WTC11 (cell line): ENCODE measurements around the gene OIP5. TPM values are rescaled to one million over a fixed set of nuclear protein-coding genes. Genes with fewer than 3 reads are reported as not detected.

Experiments
- ATAC-seq: fragments of 200-7000 bp; cut with Tn5 transposase; 2 replicates; pipeline ENCODE4 v1.10.0; 2021; ENCODE audit warnings: mild to moderate bottlenecking, moderate library complexity
- Bru-seq: library from RNA; stranded (reverse); fragments of 400-500 nt; gene quantifications from one replicate; lab custom pipeline; 2021; lab: Mats Ljungman, UMichigan
- CTCF ChIA-PET: fragments of 300-600 bp; sonication (Branson Sonifier 250); formaldehyde crosslinking; loops from one replicate; lab custom pipeline; 2021; ENCODE audit warnings: antibody characterized with exemption; lab: Charles Lee
- POLR2A ChIA-PET: fragments of 350-600 bp; sonication (Branson Sonifier 250); formaldehyde crosslinking; loops from one replicate; lab custom pipeline; 2021; ENCODE audit warnings: antibody characterized with exemption; lab: Charles Lee
- DNase-seq: peaks from one replicate; pipeline ENCODE4 v3.0.0; 2021; ENCODE audit warnings: low spot score
- H3K27ac Mint-ChIP-seq: 2 replicates; pipeline ENCODE4 v1.8.0; 2021; ENCODE audit warnings: mixed read lengths
- H3K27me3 Mint-ChIP-seq: 2 replicates; pipeline ENCODE4 v1.8.0; 2021; ENCODE audit warnings: low read depth, mild to moderate bottlenecking, moderate library complexity, mixed read lengths
- H3K36me3 Mint-ChIP-seq: 2 replicates; pipeline ENCODE4 v1.8.0; 2021; ENCODE audit warnings: mixed read lengths
- H3K4me1 Mint-ChIP-seq: 2 replicates; pipeline ENCODE4 v1.8.0; 2022; ENCODE audit warnings: mixed read lengths
- H3K4me3 Mint-ChIP-seq: 2 replicates; pipeline ENCODE4 v1.8.0; 2021; ENCODE audit warnings: mild to moderate bottlenecking, moderate library complexity, mixed read lengths
- H3K9me3 Mint-ChIP-seq: 2 replicates; pipeline ENCODE4 v1.8.0; 2021; ENCODE audit warnings: mixed read lengths
- FOXJ3 ChIP-seq: sonication (generic); formaldehyde crosslinking; IDR thresholded peaks from 2 replicates; pipeline ENCODE4 v1.9.0; 2021; ENCODE audit warnings: missing genetic modification reagents, mild to moderate bottlenecking, borderline replicate concordance
- HMGA2 ChIP-seq: fragments of 250-450 bp; sonication (Bioruptor Pico); IDR thresholded peaks from 2 replicates; pipeline ENCODE4 v1.4.0; 2021; ENCODE audit warnings: mild to moderate bottlenecking, moderate library complexity
- JAZF1 ChIP-seq: fragments of 250-450 bp; sonication (Bioruptor Pico); IDR thresholded peaks from 2 replicates; pipeline ENCODE4 v1.9.0; 2021; ENCODE audit warnings: moderate library complexity, mild to moderate bottlenecking, inconsistent platforms
- KAT7 ChIP-seq: sonication (generic); formaldehyde crosslinking; IDR thresholded peaks from 2 replicates; pipeline ENCODE4 v1.8.1; 2023; ENCODE audit warnings: missing genetic modification reagents, mild to moderate bottlenecking, borderline replicate concordance
- ZNF121 ChIP-seq: sonication (generic); formaldehyde crosslinking; IDR thresholded peaks from 2 replicates; pipeline ENCODE4 v1.8.0; 2023; ENCODE audit warnings: missing genetic modification reagents
- ZNF232 ChIP-seq: sonication (generic); formaldehyde crosslinking; IDR thresholded peaks from 2 replicates; pipeline ENCODE4 v1.8.0; 2022; ENCODE audit warnings: mild to moderate bottlenecking, missing genetic modification reagents
- ZNF396 ChIP-seq: fragments of 250-450 bp; sonication (Bioruptor Pico); IDR thresholded peaks from 2 replicates; pipeline ENCODE4 v1.8.0; 2021; ENCODE audit warnings: mild to moderate bottlenecking, moderate library complexity, borderline replicate concordance
- ZNF671 ChIP-seq: fragments of 250-450 bp; sonication (Bioruptor Pico); IDR thresholded peaks from 2 replicates; pipeline ENCODE4 v1.8.0; 2021; ENCODE audit warnings: mild to moderate bottlenecking
- long read RNA-seq, 3 experiments: library from RNA in 1 of 3; library from capped mRNA in 1 of 3; library from polyadenylated mRNA in 1 of 3; unstranded in 2 of 3; stranded (forward) in 1 of 3; transcript quantifications; one replicate each; pipeline ENCODE4 v2.0.0, GENCODE V29; 2021
- total RNA-seq: library from RNA; stranded (reverse); gene quantifications from 3 replicates; pipeline ENCODE4 v1.2.3, GENCODE V29; 2021
- TF ChIP-seq, protein P1 (sequence below): sonication (generic); formaldehyde crosslinking; IDR thresholded peaks from 2 replicates; pipeline ENCODE4 v1.8.1; 2022; ENCODE audit warnings: low read depth, missing genetic modification reagents, borderline replicate concordance
- TF ChIP-seq, protein P2 (sequence below): sonication (generic); formaldehyde crosslinking; IDR thresholded peaks from 2 replicates; pipeline ENCODE4 v1.8.1; 2022; ENCODE audit warnings: missing genetic modification reagents, borderline replicate concordance
- TF ChIP-seq, protein P3 (sequence below): fragments of 200-600 bp; IDR thresholded peaks from 2 replicates; pipeline ENCODE4 v1.8.0; 2022; ENCODE audit warnings: antibody characterized with exemption
- TF ChIP-seq, protein P4 (sequence below): sonication (generic); formaldehyde crosslinking; IDR thresholded peaks from 2 replicates; pipeline ENCODE4 v1.8.1; 2023; ENCODE audit warnings: mild to moderate bottlenecking, missing genetic modification reagents
- TF ChIP-seq, protein P5 (sequence below): fragments of 250-450 bp; sonication (Bioruptor Pico); IDR thresholded peaks from 2 replicates; pipeline ENCODE4 v1.9.0; 2021; ENCODE audit warnings: moderate library complexity, mild to moderate bottlenecking, inconsistent platforms, borderline replicate concordance
- TF ChIP-seq, protein P6 (sequence below): sonication (generic); formaldehyde crosslinking; IDR thresholded peaks from 2 replicates; pipeline ENCODE4 v1.8.1; 2022; ENCODE audit warnings: mild to moderate bottlenecking, moderate library complexity, missing genetic modification reagents
- TF ChIP-seq, protein P7 (sequence below): sonication (generic); formaldehyde crosslinking; IDR thresholded peaks from 2 replicates; pipeline ENCODE4 v1.8.1; 2023; ENCODE audit warnings: mild to moderate bottlenecking, missing genetic modification reagents, borderline replicate concordance
- TF ChIP-seq, protein P8 (sequence below): fragments of 250-450 bp; sonication (Bioruptor Pico); IDR thresholded peaks from 2 replicates; pipeline ENCODE4 v1.9.0; 2021; ENCODE audit warnings: mild to moderate bottlenecking
- TF ChIP-seq, protein P9 (sequence below): sonication (generic); formaldehyde crosslinking; IDR thresholded peaks from 2 replicates; pipeline ENCODE4 v1.8.1; 2023; ENCODE audit warnings: mild to moderate bottlenecking, missing genetic modification reagents, moderate library complexity
- TF ChIP-seq, protein P10 (sequence below): sonication (generic); formaldehyde crosslinking; IDR thresholded peaks from 2 replicates; pipeline ENCODE4 v1.8.0; 2023; ENCODE audit warnings: missing genetic modification reagents

The OIP5 gene
- 28.9 to 33.7 TPM (median 30.4 TPM) in 3 replicates for total RNA-seq
- percentile 70 among the genes with signal in this experiment for Bru-seq, nascent RNA
- long read RNA-seq, experiment 1, transcript OIP5-202 (4 exons, 485 nt) = minor isoform, 8 of 101 reads
- long read RNA-seq, experiment 1, transcript OIP5-201 (5 exons, 1,236 nt) = major isoform, 86 of 101 reads
- long read RNA-seq, experiment 1, partial matches to known transcripts = 1 of 101 reads
- long read RNA-seq, experiment 1, other reads (novel, unspliced or antisense) = 6 of 101 reads
- long read RNA-seq, experiment 2, transcript OIP5-201 (5 exons, 1,236 nt) = major isoform, 49 of 69 reads
- long read RNA-seq, experiment 2, partial matches to known transcripts = 5 of 69 reads
- long read RNA-seq, experiment 2, other reads (novel, unspliced or antisense) = 15 of 69 reads
- long read RNA-seq, experiment 3, transcript OIP5-201 (5 exons, 1,236 nt) = major isoform, 153 of 177 reads
- long read RNA-seq, experiment 3, transcript OIP5-202 (4 exons, 485 nt) = minor isoform, 10 of 177 reads
- long read RNA-seq, experiment 3, partial matches to known transcripts = 2 of 177 reads
- long read RNA-seq, experiment 3, other reads (novel, unspliced or antisense) = 12 of 177 reads

DNA sequence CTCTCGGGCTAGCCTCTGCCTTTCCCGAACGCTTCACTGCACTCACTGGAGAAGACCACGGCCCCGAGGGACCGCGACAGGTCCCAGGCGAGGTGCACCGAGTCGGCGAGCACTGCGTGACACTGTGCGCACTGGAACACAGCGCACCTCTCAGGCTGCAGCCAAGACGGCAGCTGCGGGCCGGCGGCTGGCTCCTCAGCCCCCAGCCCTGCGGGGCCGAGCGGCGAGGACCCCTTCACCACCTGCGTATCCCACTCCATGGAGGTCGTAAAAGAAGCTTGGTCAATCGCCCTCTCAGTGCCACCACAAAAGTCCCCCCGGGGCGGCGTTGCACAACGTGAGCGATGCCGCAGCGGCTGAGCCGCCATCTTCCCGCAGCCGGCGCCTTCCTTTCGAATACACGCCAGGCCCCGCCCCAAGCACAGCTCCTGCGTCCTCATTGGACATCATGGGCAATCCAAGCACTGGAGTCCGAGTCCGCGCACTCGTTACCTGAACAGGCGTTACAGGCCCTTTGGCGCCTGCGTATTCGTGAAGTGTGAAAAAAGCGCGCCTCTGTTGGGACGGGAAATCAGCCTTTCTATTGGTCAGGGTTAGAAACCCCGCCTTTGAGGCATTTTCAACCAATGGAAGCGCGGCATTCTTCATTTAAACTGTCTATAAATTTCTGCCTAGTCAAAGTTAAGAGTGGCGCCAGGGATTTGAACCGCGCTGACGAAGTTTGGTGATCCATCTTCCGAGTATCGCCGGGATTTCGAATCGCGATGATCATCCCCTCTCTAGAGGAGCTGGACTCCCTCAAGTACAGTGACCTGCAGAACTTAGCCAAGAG lies at the start of gene OIP5, which contains the start of gene NUSAP1:
TSS of gene OIP5 (minus strand) at position 398 of the 832 bp plus-strand sequence. CDS start at position 368, 30 bp downstream.
TSS of gene NUSAP1 (plus strand) at position 688 of the 832 bp plus-strand sequence. CDS start at position 765, 77 bp downstream.
- H3K27me3 Mint-ChIP-seq = no peaks in the 10 kb centered on the region
- ChIA-PET POLR2A (interaction anchor here (1.0 to 1.6 kb wide), 4 partner anchors 49 to 380 kb away, joined by 3 to 9 read pairs (median 6); partner anchors contain the start of genes CHAC1, CHP1, EXD1 and INO80), CTCF (interaction anchor here (0.7 to 1.6 kb wide), 12 partner anchors 24 to 474 kb away, joined by 3 to 16 read pairs (median 3); partner anchors contain the start of genes CHP1, EXD1, INO80 and MAPKBP1)
- peaks cover 14% of the 10 kb centered on the region for H3K36me3 Mint-ChIP-seq
- H3K27ac Mint-ChIP-seq = peak within 1 kb of the TSS; percentile 100
- DNase-seq (peak; percentile 98), ATAC-seq (peak; percentile 98)
- H3K9me3 Mint-ChIP-seq = no peaks in the 10 kb centered on the region
- peaks cover 22% of the 10 kb centered on the region for H3K4me1 Mint-ChIP-seq
- H3K4me3 Mint-ChIP-seq = peak within 1 kb of the TSS; percentile 99
- TF ChIP-seq JAZF1 (CRISPR knock-in tag) (no peak), FOXJ3 (no peak), ZNF121 (CRISPR knock-in tag) (no peak), ZNF671 (CRISPR knock-in tag) (peak; percentile 18; the same call in 1 of the 2 replicates), KAT7 (no peak; the same call in 1 of the 2 replicates), ZNF232 (CRISPR knock-in tag) (peak; percentile 56), ZNF396 (no peak), HMGA2 (CRISPR knock-in tag) (no peak)
- TF ChIP-seq, protein P1, sequence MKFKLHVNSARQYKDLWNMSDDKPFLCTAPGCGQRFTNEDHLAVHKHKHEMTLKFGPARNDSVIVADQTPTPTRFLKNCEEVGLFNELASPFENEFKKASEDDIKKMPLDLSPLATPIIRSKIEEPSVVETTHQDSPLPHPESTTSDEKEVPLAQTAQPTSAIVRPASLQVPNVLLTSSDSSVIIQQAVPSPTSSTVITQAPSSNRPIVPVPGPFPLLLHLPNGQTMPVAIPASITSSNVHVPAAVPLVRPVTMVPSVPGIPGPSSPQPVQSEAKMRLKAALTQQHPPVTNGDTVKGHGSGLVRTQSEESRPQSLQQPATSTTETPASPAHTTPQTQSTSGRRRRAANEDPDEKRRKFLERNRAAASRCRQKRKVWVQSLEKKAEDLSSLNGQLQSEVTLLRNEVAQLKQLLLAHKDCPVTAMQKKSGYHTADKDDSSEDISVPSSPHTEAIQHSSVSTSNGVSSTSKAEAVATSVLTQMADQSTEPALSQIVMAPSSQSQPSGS (CRISPR knock-in tag) = no peak
- TF ChIP-seq, protein P2, sequence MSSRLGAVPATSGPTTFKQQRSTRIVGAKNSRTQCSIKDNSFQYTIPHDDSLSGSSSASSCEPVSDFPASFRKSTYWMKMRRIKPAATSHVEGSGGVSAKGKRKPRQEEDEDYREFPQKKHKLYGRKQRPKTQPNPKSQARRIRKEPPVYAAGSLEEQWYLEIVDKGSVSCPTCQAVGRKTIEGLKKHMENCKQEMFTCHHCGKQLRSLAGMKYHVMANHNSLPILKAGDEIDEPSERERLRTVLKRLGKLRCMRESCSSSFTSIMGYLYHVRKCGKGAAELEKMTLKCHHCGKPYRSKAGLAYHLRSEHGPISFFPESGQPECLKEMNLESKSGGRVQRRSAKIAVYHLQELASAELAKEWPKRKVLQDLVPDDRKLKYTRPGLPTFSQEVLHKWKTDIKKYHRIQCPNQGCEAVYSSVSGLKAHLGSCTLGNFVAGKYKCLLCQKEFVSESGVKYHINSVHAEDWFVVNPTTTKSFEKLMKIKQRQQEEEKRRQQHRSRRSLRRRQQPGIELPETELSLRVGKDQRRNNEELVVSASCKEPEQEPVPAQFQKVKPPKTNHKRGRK (CRISPR knock-in tag) = no peak
- TF ChIP-seq, protein P3, sequence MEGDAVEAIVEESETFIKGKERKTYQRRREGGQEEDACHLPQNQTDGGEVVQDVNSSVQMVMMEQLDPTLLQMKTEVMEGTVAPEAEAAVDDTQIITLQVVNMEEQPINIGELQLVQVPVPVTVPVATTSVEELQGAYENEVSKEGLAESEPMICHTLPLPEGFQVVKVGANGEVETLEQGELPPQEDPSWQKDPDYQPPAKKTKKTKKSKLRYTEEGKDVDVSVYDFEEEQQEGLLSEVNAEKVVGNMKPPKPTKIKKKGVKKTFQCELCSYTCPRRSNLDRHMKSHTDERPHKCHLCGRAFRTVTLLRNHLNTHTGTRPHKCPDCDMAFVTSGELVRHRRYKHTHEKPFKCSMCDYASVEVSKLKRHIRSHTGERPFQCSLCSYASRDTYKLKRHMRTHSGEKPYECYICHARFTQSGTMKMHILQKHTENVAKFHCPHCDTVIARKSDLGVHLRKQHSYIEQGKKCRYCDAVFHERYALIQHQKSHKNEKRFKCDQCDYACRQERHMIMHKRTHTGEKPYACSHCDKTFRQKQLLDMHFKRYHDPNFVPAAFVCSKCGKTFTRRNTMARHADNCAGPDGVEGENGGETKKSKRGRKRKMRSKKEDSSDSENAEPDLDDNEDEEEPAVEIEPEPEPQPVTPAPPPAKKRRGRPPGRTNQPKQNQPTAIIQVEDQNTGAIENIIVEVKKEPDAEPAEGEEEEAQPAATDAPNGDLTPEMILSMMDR = no peak
- TF ChIP-seq, protein P4, sequence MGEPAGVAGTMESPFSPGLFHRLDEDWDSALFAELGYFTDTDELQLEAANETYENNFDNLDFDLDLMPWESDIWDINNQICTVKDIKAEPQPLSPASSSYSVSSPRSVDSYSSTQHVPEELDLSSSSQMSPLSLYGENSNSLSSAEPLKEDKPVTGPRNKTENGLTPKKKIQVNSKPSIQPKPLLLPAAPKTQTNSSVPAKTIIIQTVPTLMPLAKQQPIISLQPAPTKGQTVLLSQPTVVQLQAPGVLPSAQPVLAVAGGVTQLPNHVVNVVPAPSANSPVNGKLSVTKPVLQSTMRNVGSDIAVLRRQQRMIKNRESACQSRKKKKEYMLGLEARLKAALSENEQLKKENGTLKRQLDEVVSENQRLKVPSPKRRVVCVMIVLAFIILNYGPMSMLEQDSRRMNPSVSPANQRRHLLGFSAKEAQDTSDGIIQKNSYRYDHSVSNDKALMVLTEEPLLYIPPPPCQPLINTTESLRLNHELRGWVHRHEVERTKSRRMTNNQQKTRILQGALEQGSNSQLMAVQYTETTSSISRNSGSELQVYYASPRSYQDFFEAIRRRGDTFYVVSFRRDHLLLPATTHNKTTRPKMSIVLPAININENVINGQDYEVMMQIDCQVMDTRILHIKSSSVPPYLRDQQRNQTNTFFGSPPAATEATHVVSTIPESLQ (CRISPR knock-in tag) = no peak
- TF ChIP-seq, protein P5, sequence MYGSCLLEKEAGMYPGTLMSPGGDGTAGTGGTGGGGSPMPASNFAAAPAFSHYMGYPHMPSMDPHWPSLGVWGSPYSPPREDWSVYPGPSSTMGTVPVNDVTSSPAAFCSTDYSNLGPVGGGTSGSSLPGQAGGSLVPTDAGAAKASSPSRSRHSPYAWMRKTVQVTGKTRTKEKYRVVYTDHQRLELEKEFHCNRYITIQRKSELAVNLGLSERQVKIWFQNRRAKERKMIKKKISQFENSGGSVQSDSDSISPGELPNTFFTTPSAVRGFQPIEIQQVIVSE (CRISPR knock-in tag) = no peak
- TF ChIP-seq, protein P6, sequence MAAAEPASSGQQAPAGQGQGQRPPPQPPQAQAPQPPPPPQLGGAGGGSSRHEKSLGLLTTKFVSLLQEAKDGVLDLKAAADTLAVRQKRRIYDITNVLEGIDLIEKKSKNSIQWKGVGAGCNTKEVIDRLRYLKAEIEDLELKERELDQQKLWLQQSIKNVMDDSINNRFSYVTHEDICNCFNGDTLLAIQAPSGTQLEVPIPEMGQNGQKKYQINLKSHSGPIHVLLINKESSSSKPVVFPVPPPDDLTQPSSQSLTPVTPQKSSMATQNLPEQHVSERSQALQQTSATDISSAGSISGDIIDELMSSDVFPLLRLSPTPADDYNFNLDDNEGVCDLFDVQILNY (CRISPR knock-in tag) = peak; percentile 65
- TF ChIP-seq, protein P7, sequence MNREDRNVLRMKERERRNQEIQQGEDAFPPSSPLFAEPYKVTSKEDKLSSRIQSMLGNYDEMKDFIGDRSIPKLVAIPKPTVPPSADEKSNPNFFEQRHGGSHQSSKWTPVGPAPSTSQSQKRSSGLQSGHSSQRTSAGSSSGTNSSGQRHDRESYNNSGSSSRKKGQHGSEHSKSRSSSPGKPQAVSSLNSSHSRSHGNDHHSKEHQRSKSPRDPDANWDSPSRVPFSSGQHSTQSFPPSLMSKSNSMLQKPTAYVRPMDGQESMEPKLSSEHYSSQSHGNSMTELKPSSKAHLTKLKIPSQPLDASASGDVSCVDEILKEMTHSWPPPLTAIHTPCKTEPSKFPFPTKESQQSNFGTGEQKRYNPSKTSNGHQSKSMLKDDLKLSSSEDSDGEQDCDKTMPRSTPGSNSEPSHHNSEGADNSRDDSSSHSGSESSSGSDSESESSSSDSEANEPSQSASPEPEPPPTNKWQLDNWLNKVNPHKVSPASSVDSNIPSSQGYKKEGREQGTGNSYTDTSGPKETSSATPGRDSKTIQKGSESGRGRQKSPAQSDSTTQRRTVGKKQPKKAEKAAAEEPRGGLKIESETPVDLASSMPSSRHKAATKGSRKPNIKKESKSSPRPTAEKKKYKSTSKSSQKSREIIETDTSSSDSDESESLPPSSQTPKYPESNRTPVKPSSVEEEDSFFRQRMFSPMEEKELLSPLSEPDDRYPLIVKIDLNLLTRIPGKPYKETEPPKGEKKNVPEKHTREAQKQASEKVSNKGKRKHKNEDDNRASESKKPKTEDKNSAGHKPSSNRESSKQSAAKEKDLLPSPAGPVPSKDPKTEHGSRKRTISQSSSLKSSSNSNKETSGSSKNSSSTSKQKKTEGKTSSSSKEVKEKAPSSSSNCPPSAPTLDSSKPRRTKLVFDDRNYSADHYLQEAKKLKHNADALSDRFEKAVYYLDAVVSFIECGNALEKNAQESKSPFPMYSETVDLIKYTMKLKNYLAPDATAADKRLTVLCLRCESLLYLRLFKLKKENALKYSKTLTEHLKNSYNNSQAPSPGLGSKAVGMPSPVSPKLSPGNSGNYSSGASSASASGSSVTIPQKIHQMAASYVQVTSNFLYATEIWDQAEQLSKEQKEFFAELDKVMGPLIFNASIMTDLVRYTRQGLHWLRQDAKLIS (CRISPR knock-in tag) = no peak
- TF ChIP-seq, protein P8, sequence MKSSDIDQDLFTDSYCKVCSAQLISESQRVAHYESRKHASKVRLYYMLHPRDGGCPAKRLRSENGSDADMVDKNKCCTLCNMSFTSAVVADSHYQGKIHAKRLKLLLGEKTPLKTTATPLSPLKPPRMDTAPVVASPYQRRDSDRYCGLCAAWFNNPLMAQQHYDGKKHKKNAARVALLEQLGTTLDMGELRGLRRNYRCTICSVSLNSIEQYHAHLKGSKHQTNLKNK (CRISPR knock-in tag) = no peak
- TF ChIP-seq, protein P9, sequence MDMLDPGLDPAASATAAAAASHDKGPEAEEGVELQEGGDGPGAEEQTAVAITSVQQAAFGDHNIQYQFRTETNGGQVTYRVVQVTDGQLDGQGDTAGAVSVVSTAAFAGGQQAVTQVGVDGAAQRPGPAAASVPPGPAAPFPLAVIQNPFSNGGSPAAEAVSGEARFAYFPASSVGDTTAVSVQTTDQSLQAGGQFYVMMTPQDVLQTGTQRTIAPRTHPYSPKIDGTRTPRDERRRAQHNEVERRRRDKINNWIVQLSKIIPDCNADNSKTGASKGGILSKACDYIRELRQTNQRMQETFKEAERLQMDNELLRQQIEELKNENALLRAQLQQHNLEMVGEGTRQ (CRISPR knock-in tag) = no peak
- TF ChIP-seq, protein P10, sequence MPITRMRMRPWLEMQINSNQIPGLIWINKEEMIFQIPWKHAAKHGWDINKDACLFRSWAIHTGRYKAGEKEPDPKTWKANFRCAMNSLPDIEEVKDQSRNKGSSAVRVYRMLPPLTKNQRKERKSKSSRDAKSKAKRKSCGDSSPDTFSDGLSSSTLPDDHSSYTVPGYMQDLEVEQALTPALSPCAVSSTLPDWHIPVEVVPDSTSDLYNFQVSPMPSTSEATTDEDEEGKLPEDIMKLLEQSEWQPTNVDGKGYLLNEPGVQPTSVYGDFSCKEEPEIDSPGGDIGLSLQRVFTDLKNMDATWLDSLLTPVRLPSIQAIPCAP = peak; percentile 82; the same call in 1 of the 2 replicates
